Stimulated activated CD4-positive, alpha-beta T cell treated with anti-CD3 and anti-CD28 coated beads, TNF-alpha, amount 100 ng/mL, for 48 hours (primary cell): ENCODE data around the gene CTXND2.
"Not testable (repeated sequence)": the region's sequence is repeated elsewhere in the genome, so short reads cannot be mapped to it uniquely, and the experiment has no call there.

Experiments
- DNase-seq, 3 donors: peaks; one replicate each; pipeline ENCODE4 v3.0.0-alpha.2; 2020; ENCODE audit warnings: low read depth in 3 of 3

CTXND2 gene

DNA sequence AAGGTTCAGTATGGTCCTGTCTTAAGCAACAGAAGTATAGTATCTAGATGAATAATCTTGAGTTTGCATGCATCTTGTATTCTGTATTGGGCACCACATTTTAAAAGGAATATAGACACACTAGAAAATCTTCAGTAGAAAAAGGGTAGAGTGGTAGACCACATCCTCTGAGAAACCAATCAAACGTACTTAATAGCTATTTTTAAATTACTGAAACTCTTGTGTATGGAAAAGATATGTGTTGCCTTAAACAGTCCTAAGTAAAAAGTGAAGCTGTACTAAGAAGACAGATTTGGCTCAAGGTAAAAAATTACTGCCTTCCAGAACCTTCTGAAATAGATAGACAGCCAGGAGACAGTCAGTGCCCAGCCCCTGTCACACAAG lies 3.1 kb downstream of the CTXND2 start:
- DNase-seq: no peak

DNA sequence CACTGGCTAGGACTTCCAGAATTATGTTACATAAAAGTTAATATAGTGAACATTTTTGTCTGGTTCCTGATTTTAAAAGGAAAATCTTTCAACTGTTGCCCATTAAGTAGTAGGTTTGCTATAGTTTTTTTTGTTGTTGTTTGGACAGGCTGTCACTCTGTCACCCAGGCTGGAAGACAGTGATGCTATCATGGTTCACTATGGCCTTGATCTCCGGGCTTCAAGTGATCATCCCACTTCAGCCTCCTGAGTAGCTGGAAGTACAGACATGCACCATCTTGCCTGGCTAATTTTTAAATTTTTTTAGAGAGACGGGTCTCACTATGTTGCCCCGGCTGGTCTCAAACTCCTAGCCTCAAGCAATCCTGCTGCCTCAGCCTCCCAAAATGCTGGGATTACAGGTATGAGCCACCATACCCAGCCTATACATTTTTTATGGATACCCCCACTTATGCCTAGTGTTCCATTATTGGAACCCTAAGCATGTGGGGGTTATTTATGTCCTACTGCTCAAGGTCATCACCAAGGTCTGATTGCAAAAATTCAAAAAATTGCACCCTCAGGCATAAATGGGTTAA lies 6.5 kb downstream of the CTXND2 start:
- DNase-seq: no peak

DNA sequence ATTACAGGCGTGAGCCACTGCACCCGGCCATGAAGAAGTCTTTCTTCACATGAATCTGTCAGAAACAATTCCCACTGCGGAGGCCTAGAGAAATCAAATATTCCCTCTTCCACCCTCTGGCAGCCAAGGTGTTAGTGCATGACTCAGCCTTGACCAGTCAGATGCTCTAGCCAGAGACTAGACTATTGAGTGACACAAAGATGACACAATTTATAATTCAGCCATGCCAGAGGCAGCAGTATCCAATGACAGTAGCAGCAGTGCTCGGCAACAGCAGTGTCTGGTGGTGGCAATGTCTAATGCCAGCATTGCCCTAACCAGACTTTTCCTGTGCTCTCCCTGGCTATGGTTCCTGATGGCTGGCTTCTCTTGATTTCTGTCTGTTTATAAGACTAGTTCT lies 8.7 kb downstream of the CTXND2 start:
- no peak for DNase-seq

DNA sequence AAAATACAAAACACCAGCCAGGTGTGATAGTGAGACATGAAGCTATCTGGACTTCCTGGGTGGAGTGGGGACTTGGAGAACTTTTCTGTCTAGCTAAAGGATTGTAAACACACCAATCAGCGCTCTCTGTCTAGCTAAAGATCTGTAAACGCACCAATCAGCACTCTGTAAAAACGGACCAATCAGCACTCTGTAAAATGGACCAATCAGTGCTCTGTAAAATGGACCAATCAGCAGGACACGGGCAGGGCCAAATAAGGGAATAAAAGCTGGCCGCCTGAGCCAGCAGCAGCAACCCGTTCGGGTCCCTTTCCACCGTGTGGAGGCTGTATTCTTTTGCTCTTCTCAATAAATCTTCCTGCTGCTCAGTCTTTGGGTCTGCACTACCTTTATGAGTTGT lies 12.9 kb downstream of the CTXND2 start:
- DNase-seq: not testable (repeated sequence)

DNA sequence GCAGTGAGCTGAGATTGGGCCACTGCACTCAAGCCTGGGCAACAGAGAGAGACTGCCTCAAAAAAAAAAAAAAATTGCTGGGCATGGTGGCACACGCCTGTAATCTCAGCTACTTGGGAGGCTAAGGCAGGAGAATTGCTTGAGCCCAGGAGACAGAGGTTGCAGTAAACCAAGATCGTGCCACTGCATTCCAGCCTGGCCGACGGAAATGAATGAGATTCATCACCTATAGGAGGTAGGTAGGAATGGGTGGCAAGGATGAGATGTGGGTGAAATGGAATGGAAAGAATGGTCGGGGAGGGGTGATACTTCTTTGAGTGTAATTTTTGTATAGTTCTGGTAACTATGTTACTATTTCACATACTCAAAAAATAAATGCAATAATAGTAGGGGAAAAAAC lies 15.4 kb downstream of the CTXND2 start:
- no peak for DNase-seq

DNA sequence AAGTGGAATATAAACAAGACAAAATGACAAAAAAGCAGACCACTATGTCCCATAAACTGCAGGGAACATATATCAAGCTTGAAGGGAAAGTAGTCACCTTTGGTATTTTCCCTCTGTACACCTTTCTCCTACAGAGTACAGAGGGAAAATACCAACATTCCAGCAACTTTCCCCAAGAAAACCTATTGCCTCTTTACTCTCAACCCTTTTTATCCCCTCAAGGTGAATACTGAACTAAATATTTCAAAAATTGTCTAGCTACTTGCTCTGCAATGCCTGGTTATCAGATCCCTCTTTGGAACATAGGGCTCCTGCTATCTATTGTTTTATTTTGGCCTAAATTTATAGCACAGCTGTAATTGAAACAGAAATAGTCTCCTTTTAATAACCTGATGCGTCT lies 15.8 kb downstream of the CTXND2 start:
- DNase-seq: no peak

DNA sequence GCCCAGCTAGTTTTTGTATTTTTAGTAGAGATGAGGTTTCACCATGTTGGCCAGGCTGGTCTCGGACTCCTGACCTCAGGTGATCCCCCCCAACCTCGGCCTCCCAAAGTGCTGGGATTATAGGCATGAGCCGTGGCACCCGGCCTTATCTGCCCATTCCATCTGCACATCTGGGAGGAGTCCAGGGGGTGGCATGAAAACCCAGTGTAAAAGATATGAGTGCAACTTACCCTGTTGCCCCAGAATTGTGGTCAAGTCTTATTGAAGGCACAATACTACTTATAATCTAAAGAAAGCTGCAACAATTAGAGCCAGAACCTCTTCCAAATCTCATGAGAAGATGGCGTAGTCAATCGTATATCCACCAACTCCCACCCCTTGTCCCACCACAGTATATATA lies 18.4 kb downstream of the CTXND2 start:
- DNase-seq: no peak

DNA sequence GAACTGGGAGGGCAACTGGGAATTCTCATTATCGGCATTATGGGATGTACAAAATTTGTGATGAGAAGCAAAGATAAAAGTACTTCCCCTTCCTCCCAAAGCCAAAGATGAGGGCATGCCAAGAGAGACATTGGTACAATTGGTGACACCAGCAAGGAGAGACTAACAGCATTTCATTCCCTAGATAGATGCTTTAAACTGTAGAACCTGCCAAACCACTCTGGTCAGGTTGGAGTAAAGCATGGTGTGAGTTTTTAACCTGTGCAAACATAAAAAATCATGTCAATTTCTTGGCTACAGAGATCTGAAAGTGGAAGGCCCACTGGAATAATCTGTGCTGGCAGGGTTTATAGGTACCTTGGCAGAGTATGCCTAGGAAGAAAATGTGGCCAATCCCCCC lies 19.4 kb downstream of the CTXND2 start:
- no peak for DNase-seq

DNA sequence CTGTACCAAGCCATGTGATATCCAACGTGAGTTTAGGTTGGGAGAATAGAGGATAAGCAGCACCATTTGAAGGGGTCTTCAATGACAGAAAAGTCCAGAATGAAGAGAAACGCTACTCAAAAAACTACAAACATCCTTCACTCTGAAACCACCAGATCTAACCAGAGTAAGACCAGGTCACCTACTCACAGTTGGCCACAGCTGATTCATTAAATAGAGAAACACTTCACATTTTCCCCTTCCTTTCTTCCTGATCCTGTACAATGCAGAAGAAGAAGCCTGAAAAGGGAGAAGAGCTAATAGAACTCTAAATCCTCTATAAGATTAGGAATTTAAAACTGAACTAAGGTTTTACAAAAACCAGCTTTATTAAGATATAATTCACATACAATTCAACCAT lies 19.9 kb downstream of the CTXND2 start:
- DNase-seq: no peak

DNA sequence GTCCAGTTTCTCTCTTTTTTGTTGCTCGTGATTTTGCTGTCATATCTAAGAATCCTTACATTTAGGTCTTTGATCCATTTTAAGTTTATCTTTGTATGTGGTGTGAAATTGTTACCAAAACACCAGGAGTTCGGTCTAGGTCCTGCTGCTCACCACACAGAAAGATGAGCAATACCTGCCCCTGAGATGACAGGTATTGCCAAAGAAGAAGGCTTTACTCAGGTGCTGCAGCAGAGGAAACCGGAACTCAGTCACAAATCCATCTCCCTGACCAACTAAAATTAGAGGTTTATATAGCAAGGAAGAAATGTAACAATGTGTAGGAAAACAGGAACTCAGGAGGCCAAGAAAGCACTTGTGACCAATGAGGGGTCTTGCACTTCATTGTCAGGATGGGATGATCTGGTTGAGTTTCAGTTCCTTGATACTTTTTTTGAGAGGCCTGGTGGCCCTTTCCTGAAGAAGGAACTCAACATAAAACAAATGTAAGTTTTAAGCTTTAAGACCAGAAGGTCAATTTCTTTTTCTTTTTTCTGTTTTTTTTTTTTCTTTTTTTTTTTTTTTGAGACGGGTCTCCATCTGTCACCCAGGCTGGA lies 22.7 kb downstream of the CTXND2 start:
- no peak for DNase-seq

DNA sequence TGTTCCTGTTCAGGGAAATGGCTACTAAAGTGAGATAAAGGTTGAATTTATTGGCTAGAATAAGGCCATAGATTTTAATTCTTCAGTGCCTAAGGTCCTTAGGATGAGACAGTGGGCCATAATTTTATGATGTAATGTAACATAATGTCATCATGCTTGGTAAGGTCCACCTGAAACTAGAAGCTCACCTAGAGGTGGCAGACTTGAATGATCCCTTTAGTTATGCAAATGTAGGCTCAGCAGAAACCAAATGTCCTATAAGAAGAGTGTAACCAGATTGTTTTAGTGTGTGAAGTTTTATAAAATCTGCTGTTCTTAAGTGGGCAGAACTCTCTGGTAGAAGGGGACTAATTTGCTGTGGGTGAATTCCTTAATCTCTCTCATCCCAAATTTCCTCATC lies 25.7 kb downstream of the CTXND2 start:
- DNase-seq: no peak

DNA sequence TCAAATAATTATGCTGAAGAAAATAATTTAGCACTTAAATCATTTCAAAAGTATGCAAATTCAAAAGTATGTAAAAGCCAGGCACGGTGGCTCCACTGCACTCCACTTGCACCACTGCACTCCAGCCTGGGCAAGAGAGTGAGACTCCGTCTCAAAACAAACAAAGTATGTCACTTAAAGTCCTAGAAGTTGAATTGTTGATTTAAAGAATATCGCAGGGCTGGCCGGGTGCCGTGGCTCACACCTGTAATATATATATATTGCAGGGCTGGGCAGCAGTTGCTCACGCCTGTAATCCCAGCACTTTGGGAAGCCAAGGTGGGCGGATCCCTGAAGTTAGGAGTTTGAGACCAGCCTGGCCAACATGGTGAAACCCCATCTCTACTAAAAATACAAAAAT lies 30.5 kb downstream of the CTXND2 start:
- no peak for DNase-seq

DNA sequence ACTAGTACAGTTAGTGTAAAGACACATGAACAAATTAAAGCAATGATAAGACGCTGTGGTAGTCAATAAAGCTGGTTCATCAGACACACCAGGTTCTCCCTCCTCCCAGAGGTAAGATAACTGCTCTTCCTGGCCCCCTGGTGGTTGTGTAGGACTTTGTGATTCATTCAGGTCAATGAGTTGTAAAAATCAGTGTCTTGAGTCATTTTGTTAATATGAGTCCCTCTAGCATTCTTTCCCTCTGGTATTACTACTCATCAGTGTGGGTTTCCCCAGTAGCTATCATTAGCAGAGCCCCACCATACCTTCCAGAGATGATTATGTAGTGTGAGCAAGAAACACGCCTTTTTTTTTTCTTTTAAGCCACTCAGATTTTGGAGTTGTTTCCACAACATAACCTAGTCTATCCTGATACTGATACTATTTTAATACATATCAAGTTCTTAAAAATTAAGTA lies 35.6 kb downstream of the CTXND2 start:
- peak; percentile 68 to 80 (median 68) for DNase-seq

DNA sequence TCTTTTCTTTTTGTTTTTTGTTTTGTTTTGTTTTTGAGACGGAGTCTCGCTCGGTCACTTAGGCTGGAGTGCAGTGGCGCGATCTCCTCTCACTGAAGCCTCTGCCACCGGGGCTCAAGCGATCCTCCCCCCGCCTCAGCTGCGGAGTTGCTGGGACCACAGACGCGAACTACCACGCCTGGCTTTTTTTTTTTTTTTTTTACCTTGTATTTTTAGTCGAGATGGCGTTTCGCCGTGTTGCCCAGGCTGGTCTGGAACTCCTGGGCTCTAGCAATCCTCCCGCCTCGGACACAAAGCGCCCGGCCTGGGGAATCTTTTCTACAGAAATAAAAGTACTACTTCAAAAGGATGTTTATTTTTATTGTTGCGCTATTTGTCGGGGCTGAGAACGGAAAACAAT lies 38.1 kb downstream of the CTXND2 start:
- no peak for DNase-seq

DNA sequence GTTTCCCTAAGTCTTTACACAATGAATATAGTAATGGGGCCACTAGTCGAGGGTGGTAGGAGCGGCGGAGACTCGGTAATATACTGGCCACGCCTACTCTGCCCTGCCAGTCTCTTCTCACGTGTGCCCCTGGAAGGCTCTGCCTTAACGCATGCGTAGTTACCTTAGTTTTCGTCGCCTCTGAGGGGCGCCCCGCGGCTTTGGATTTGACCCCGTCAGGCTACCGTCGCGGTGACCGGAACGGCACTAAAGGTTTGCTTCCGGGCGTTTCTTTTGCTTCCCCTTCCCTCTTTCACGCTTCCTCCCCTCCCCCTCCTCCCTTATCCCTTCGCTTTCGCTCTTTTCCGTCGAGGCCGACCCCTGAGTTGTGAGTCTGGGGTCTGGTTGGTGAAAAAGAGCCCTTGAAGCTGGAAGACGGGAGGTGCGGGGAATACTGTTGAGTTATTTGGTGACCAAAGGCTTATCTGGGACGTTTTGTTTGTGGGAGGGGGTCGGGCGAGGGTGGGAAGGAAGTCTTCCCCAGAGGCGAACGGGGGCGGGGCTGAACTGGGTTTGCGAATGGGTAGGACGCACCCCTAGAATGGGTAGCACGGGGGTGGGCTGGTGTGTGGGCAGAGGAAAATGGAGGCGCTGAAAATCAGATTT lies 39.3 kb downstream of the CTXND2 start, which contains the start of gene SETDB1:
Gene SETDB1 (plus strand): TSS at position 267 of the 645 bp plus-strand sequence. CDS start 1,352 bp downstream, outside the sequence.
- peak; percentile 90 to 92 (median 92) for DNase-seq

DNA sequence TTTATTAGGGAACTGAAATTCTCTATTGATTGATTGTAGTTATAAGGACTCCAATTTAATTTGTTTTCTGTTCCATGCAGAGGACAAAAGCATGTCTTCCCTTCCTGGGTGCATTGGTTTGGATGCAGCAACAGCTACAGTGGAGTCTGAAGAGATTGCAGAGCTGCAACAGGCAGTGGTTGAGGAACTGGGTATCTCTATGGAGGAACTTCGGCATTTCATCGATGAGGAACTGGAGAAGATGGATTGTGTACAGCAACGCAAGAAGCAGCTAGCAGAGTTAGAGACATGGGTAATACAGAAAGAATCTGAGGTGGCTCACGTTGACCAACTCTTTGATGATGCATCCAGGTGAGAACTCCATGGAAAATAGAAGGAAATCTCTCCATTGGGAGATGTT lies 40.7 kb downstream of the CTXND2 start:
- DNase-seq: no peak

DNA sequence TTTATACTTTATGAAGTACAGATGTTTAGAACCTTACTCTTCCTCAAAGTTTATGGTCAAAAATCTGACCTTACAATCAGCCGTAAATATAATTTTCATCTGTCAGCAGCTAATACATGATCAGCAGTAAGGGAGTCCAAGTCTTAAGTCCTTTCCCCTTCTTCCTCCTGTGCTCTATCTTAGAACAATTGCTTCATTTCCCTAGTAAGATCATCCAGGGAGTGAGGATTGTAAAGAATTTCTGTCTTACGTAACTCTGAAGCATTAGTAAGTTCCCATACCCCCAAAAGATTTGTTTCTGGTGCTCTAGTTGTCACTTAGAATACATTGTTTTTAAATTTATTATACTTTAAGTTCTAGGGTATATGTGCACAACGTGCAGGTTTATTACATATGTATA lies 41.4 kb downstream of the CTXND2 start:
- DNase-seq: no peak

DNA sequence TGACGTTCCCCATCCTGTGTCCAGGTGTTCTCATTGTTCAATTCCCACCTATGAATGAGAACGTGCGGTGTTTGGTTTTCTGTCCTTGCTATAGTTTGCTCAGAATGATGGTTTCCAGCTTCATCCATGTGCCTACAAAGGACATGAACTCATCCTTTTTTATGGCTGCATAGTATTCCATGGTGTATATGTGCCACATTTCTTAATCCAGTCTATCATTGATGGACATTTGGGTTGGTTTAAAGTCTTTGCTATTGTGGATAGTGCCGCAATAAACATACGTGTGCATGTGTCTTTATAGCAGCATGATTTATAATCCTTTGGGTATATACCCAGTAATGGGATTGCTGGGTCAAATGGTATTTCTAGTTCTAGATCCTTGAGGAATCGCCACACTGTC lies 41.8 kb downstream of the CTXND2 start:
- DNase-seq: not testable (repeated sequence)

DNA sequence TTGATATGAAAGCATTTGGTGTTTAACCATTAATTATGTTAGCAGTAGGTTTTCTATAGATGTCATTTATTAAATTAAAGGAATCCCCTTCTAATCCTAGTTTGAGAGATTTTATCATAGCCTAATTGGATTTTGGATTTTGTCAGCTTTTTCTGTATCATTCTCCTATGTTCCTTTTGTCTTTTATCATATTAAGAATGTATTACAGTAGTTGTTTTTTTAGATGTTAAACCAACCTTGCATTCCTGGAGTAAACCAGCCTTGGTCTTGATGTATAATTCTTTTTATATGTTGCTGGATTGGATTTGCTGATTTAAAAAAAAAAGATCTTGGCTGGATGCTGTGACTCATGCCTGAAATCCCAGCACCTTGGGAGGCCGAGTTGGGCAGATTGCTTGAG lies 44.8 kb downstream of the CTXND2 start:
- DNase-seq: no peak

DNA sequence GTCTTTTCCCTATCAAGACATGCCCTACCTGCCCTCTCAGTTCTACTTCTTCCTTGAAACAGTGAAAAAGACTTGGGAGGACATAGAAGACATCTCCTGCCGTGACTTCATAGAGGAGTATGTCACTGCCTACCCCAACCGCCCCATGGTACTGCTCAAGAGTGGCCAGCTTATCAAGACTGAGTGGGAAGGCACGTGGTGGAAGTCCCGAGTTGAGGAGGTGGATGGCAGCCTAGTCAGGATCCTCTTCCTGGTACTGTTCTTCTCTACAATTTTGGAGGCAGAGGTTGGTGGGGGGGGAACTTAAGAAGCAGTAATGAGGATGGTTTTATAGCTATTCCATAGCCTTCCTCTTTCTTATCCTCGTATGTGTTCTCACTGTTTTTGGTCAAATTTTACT lies 57.9 kb downstream of the CTXND2 start:
- DNase-seq: no peak

DNA sequence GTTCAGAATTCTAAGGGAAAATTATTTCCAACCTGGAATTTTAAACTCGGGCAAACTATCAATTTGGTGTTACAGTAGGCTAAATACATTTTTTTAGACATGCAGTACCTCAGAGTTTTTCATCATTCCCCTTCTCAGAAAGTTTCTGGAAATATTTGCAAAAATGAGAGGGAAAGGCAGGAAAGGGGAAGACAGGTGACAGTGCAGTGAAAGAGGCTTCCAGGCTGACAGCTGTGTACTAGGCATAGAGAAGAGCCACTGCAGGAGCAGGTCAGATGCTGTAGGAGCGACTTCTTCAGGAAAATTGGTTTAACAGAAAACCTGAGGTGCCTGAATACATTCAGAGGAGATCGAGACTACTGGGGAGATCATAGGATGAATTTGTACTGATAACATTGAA lies 67.8 kb downstream of the CTXND2 start:
- no peak for DNase-seq

DNA sequence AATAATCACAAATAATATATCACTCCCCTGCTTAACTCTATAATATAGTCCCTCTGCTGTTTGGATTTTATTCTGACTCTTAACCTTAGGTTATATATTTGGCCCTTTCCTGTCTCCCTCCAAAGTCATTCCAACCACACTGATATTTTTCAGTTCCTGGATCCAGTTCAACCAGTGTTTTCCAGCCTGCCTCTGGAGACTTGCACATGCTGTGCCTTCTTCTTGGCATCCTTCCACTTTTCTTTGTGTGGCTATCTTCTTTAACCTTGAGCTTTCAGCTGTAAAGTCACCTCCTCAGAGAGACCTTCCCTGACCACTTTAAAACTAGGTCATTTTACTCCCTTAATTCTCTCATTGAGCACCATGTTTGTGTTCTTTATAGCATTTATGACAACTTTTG lies 68.3 kb downstream of the CTXND2 start:
- DNase-seq: no peak

DNA sequence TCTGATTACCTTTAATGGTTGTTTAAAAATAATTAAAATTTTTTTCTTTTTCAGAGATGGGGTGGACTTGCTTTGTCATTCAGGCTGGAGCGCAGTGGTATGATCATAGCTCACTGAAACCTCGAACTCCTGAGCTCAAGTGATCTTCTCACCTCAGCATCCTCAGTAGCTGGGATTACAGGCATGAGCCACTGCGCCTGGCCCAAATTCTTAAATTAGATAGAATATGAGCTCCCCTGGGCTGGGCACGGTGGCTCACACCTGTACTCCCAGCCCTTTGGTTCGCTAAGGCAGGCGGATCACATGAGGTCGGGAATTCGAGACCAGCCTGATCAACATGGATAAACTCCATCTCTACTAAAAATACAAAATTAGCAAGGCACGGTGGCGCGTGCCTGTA lies 70.7 kb downstream of the CTXND2 start:
- DNase-seq: no peak

DNA sequence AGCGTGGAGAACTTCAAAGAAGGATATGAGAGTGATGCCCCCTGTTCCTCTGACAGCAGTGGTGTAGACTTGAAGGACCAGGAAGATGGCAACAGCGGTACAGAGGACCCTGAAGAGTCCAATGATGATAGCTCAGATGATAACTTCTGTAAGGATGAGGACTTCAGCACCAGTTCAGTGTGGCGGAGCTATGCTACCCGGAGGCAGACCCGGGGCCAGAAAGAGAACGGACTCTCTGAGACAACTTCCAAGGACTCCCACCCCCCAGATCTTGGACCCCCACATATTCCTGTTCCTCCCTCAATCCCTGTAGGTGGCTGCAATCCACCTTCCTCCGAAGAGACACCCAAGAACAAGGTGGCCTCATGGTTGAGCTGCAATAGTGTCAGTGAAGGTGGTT lies 73.7 kb downstream of the CTXND2 start:
- DNase-seq: no peak
